ENCODE results near the gene DPH7.
A peak's percentile ranks its signal among the peaks of the same experiment; 100 is the strongest.
"Not testable (repeated sequence)": the region's sequence is repeated elsewhere in the genome, so short reads cannot be mapped to it uniquely, and the experiment has no call there.

Gene DPH7

DNA sequence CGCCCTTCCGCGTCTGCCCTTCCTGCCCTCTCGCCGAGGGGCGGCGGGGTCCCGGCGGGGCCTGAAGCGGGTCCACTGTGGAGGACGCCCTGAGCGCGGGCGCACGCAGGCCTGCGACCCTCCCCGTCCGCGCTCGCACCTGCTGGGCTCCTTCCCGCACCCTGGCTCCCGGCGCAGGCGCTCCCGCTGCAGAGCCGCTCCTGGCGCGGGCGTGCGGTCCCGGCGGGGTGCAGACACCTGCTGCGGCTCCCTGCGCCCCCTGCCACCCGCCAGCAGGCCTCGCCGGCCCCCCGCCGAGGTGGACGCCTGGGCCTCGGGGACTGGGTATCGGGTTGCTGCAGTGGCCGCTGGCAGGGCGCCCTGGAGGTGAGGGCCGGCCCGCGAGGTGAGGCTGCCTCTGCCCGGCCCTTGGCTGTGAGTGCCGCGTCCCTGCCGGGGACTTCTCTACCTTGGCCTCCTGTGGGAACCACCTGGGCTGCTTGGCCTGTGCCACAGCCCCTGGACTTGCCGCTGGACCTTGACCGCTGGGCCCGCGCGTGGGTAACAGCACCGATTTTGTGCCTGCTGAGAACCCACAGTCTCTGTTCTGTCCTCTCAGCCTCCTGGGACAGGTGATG is 27.4 kb upstream of the DPH7 start:
- peak in 1 of 4 experiments; percentile 42 for DNase-seq

DNA sequence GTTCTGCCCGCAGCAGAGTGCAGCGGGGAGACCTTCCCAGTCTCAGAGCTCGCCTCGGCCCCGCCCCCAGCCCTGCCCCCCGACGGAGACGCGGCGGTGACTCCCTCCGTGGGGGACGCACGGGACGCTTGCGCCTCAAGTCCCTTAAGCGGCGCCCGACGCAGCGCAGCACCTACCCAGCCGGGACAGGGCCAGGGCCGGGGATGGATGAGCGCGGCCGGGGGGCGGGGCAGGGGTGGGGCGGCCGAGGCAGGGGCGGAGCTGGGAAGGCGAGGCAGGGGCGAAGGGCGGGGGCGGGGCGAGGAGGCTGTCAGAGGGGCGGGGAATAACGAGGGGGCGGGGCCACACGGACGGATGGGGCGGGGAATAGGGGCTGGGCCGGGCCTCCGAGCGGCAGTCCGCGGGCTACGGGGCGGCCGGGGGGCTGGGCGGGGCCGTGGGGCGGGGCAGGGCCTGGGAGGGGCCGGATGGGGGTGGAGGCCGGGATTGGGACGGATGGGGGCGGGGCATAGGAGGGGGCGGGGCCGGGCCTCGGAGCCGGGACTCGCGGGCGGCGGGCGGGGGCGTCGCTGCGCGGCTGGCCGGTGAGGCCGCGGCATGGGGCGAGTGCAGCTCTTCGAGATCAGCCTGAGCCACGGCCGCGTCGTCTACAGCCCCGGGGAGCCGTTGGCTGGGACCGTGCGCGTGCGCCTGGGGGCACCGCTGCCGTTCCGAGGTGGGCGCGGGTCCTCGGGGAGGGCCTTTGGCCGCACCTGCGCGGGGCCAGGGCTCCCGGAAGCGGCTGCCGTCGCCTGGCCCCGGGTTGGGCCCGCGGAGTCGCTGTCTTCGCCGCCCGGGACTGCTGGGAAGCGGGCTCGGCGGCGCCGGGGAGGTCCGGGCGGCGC is 26.6 kb upstream of the DPH7 start, which contains the start of gene ARRDC1:
Gene ARRDC1, plus strand, starts transcription at position 566 of the 884 bp plus-strand sequence. Its CDS starts 32 bp downstream, at position 598.
- peak; percentile 96 to 99 (median 98) for DNase-seq

DNA sequence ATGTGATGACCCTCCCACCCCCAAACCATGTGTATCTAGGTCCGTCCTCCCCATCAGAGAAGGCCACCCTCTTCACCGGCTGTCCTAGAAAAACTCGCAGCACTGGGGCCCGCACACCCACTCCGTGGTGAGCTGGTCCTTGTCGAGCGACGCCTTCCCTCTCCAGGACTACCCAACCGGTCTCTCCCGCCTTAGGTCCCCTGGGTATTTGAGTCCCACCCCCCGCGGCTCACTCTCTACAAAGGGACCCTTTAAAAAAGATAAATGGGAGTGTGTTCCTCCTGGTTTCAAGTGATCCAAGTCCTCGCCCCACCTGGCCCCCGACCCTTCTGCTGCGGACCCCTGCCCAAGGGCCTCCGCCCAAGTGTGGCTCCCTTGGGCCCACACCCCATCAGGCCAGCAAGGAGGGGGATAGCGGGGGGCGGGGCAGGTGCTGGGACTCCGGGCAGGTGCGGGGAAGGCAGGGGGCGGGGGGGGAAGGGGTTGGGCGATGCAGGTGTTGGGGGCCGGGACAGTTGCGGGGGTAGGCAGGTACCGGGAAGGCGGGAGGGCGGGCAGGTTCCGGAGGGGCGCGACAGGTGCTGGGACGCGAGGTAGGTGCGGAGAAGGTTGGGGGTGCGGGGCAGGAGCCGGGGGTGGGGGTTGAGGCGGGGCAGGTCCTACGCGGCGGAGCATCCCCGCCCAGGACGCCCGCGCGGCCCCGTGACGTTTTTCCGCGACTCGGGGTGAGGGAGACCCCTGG is 25.8 kb upstream of the DPH7 start:
- no peak for DNase-seq

DNA sequence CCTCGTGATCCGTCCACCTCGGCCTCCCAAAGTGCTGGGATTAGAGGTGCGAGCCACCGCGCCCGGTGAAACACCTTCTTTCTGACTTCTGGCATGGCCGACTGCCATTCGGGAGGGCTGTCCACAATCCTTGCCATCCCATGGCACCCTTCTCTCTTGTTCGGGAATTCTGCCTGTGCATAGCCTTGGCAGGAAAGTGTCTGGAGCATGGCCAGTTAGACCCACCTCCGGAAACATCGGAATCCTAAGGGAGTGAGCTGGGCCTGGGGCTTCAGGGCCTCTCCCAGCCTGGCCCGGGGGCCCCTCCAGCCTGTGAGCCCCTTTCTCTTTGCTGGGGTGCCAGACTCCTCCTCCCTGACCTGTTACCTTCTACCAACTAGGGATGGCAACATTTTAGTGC is 25.2 kb upstream of the DPH7 start:
- DNase-seq: no peak

DNA sequence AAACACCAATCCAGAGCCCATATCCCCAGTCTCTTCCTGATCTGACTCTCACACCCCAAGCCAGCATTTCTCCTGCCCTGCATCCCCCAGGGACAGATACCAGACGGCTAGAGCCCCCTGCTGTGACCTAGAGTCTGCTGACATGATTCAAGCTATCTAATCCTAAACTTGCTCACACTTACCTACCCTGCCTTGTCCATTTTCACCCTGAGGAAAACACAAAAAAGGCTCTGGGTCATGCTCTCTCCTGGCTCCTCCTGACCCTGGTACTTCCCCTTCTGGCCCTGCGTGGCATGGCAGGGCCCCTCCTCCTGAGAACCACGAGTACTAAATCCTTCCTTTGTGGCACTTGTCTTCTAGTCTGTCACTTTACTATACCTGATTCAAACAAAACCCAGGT is 23.9 kb upstream of the DPH7 start:
- DNase-seq: peak; percentile 67 to 84 (median 74)

DNA sequence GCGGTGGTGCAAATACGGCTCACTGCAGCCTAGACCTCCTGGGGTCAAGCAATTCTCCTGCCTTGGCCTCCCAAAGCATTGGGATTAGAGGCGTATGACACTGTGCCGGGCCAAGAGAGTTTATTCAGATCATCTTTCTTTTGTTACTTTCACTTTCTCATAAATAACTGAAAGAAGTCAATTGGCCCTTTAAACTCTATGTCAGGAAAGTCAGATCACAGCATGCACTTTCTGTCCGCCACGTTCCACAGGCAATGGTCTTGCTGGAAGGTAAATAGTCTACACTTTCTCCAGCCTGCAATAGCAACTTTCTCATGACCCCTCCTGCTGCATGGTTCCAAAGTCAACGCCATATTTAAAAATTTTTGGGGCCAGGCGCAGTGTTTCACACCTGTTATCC is 20.2 kb upstream of the DPH7 start:
- no peak for DNase-seq

DNA sequence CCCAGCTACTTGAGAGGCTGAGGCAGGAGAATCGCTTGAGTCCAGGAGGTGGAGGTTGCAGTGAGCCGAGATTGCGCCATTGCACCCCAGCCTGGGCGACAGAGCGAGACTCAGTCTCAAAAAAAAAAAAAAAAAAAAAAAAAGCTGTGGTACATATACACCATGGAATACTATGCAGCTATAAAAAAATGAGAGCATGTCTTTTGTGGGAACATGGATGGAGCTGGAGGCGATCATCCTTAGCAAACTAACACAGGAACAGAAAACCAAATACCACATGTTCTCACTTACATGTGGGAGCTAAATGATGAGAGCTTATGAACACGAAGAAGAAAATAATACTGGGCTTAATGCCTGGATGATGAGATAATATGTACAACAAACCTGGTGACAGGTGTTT is 17.9 kb upstream of the DPH7 start:
- not testable (repeated sequence) for DNase-seq

DNA sequence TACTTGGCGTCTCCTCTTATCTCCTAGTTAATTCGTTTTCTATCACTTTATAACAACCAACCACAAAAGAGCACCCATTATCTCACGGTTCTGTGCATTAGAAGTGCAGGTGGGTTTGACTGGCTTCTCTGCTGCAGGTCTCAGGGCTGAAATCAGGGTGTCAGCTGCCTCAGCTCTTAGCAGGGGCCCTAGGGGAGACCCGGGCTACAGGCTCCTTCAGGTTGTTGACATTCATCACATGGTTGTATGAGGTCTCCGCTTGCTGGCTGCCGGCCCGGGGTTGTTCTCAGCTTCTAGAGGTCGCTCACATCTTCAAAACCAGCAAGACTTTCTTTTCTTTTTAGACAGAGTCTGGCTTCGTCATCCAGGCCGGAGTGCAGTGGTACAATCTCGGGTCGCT is 14.5 kb upstream of the DPH7 start:
- no peak for DNase-seq

GRCh38 chr9:137592767-137593166 is 14.0 kb upstream of the DPH7 start:
- peak; percentile 28 to 67 (median 52) for DNase-seq

- DNase-seq: peak; percentile 95 to 98 (median 97)
Observed at GRCh38 chr9:137590469-137591383, 12.0 kb upstream of the DPH7 start, which contains the start of gene ZMYND19. Gene ZMYND19, minus strand, starts transcription at chr9:137590512. Its CDS starts 249 bp downstream, at chr9:137590263.

- no peak for DNase-seq
Observed at GRCh38 chr9:137590123-137590468, 11.4 kb upstream of the DPH7 start.

- DNase-seq: peak; percentile 26 to 55 (median 31)
Observed at GRCh38 chr9:137589441-137590122, 10.9 kb upstream of the DPH7 start.

GRCh38 chr9:137588891-137589290 is 10.2 kb upstream of the DPH7 start:
- DNase-seq: no peak

- DNase-seq: no peak
Observed at GRCh38 chr9:137588311-137588710, 9.6 kb upstream of the DPH7 start.

DNA sequence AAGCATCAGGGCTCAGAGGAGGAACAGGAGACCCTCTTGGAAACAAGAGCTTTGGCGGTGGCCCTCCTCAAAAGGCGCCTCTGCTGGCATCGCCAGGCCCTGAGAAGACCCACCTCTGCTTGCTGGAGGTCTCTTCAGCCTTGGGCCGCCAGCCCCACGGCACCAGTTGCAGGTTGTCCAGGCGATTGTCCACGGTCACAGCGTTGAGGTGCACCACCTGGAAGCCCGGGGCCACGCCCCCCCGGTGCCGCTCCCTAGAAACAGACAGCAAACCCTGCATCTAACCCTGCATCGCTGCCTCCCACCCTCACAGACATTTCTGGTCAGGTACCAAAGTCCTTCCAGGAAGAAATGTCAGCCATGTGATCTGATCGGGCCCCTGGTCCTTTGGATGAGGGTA is 8.1 kb upstream of the DPH7 start:
- no peak for DNase-seq

- no peak for DNase-seq
Observed at GRCh38 chr9:137583957-137584356, 5.2 kb upstream of the DPH7 start.

GRCh38 chr9:137583347-137583746 is 4.6 kb upstream of the DPH7 start:
- DNase-seq: no peak

GRCh38 chr9:137582286-137582860 is 3.6 kb upstream of the DPH7 start:
- DNase-seq: peak in 3 of 4 experiments; percentile 33 to 60 (median 42)

DNA sequence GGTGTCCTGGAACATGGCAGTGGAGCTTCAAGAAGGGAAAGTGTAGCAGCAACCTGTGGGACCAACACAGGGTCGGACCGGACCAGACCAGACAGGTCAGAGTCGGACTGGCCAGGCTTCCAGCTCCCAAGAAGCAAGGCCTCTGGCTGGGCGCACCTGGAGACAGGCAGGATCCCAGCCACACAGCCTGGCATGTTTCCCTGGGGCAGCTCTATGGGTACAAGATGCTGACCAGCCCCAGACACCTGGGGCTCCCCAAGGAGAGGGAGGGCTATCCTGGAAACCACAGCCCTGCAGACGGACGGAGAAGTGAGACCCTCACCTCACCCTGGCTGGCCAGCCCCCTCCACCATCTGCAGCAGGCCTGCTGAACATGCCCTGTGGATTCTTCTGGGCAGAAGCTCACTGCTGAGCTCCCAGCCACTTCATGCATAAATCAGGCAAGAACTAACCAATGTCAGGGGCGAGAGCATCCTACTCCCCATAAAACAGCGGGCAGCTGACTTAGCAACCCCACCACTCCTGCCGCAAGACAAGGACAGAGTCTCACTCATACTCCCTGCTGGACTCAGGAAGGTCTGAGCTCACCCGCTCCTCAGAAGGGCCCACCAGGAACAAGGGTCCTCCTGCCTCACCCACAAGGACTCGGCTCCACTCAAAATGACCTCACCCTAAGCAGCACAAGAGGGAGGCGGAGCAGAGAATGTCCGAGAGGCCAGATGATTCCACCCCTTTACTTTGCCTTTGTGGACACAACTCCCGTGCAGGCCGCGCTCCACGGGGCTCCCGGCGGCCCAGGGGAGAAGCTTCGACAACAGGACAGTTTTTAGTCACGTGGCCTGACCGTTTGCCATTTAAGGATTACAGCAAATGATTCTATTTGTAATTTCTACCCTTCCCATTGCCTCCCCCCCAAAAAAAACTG is 2.9 kb upstream of the DPH7 start:
- DNase-seq: no peak

DNA sequence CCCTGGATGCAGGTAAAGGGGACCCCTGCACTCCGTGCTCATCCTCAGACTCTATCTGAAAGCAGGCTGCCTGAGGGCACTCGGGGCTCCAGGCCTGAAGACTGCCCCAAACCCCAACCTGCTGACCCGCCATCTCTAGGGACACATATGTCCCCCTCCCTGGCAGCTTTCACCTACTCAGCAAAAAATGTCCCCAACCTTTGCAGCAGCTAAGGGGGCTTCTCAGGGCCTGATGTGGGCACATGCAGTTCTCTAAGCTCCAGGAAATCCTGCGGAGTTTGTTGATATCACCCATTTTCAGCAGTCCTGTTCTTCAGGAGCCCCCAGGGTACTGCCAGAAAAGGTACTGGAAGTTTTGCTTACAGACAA is 2.2 kb upstream of the DPH7 start:
- no peak for DNase-seq
